Panc1 (cell line): ENCODE results near the gene SLC12A3. TPM values are rescaled to one million over a fixed set of nuclear protein-coding genes. Genes with fewer than 3 reads are reported as not detected.

Experiments
- ATAC-seq: fragments of 200-7000 bp; cut with Tn5 transposase; 2 replicates; pipeline ENCODE4 v1.9.1; 2020; ENCODE audit warnings: mild to moderate bottlenecking, moderate library complexity
- BruUV-seq: library from RNA; stranded (reverse); fragments of 400-500 nt; replicated peaks from 2 replicates; lab custom pipeline; 2021; lab: Mats Ljungman, UMichigan
- CTCF ChIA-PET: fragments of 300-600 bp; sonication (Branson Sonifier 250); formaldehyde crosslinking; loops from one replicate; lab custom pipeline; 2022; ENCODE audit warnings: antibody characterized with exemption; lab: Charles Lee
- POLR2A ChIA-PET: fragments of 300-600 bp; sonication (Branson Sonifier 250); formaldehyde crosslinking; loops from one replicate; lab custom pipeline; 2022; ENCODE audit warnings: antibody characterized with exemption; lab: Charles Lee
- DNase-seq: peaks from one replicate; pipeline ENCODE4 v3.0.0-alpha.2; 2010; ENCODE audit warnings: low read depth, low spot score
- H3K27ac ChIP-seq: 2 replicates; pipeline ENCODE4 v1.5.1; 2011; ENCODE audit warnings: mild to moderate bottlenecking, low read length, inconsistent platforms
- H3K27me3 ChIP-seq: fragments of 200-500 bp; sonication (Bioruptor generic); 2 replicates; pipeline ENCODE4 v1.6.0; 2014; ENCODE audit warnings: low read length, inconsistent platforms; ENCODE audit not compliant: control insufficient read depth, insufficient read depth
- H3K36me3 ChIP-seq: fragments of 200-500 bp; sonication (Bioruptor generic); 2 replicates; pipeline ENCODE4 v1.5.1; 2014; ENCODE audit warnings: inconsistent platforms, mild to moderate bottlenecking, low read length, moderate library complexity; ENCODE audit not compliant: control insufficient read depth, insufficient read depth
- H3K4me1 ChIP-seq: 2 replicates; pipeline ENCODE4 v1.5.1; 2011; ENCODE audit warnings: inconsistent platforms, mild to moderate bottlenecking, low read length, moderate library complexity; ENCODE audit not compliant: control insufficient read depth, insufficient read depth
- H3K4me3 ChIP-seq, 2 experiments: 2 replicates each; pipeline ENCODE4 v1.5.1; 2011 to 2012; ENCODE audit warnings: low read depth in 2 of 2, low read length in 2 of 2, mild to moderate bottlenecking in 2 of 2, inconsistent platforms in 1 of 2, moderate library complexity in 1 of 2
- H3K9me3 ChIP-seq: fragments of 200-500 bp; sonication (Bioruptor generic); 2 replicates; pipeline ENCODE4 v1.5.1; 2014; ENCODE audit warnings: low read depth, mild to moderate bottlenecking, inconsistent platforms, low read length, moderate library complexity; ENCODE audit not compliant: control insufficient read depth, insufficient read depth
- POLR2AphosphoS5 ChIP-seq: IDR thresholded peaks from 2 replicates; pipeline ENCODE4 v1.6.1; 2012; ENCODE audit warnings: mild to moderate bottlenecking, low read depth, low read length, moderate library complexity
- REST ChIP-seq, 2 experiments: IDR thresholded peaks; 2 replicates each; pipeline ENCODE4 v1.6.1; 2011 to 2012; ENCODE audit warnings: low read depth in 2 of 2, control low read depth in 1 of 2, low read length in 1 of 2, mild to moderate bottlenecking in 1 of 2, moderate library complexity in 1 of 2; ENCODE audit not compliant: insufficient read depth in 1 of 2
- SIN3A ChIP-seq: IDR thresholded peaks from 2 replicates; pipeline ENCODE4 v1.6.1; 2012; ENCODE audit warnings: low read depth, mild to moderate bottlenecking, low read length, moderate library complexity, borderline replicate concordance; ENCODE audit not compliant: insufficient read depth
- TCF7L2 ChIP-seq: IDR thresholded peaks from 2 replicates; pipeline ENCODE4 v1.6.1; 2011; ENCODE audit warnings: mild to moderate bottlenecking, low read depth, low read length, inconsistent platforms
- in situ Hi-C: cut with HindIII; loops from 2 replicates; pipeline ENCODE4 v1.10.0; 2016; ENCODE audit warnings: low sequenced_read_pairs, low pct_unique_long_range_greater_than_20kb
- intact Hi-C: fragments of 100-400 bp; cut with micrococcal nuclease; formaldehyde crosslinking; loops from one replicate; pipeline ENCODE4 v1.10.0; 2022; ENCODE audit not compliant: unreplicated experiment
- total RNA-seq: library from RNA; stranded (reverse); gene quantifications from one replicate; pipeline ENCODE4 v1.2.1, GENCODE V29; 2021; ENCODE audit not compliant: unreplicated experiment
- TF ChIP-seq, protein P1 (sequence below): fragments of 450-650 bp; IDR thresholded peaks from 2 replicates; pipeline ENCODE4 v1.5.1; 2017; ENCODE audit warnings: mild to moderate bottlenecking

Gene SLC12A3
- total RNA-seq, 1 experiment from 2014 or later, result 0.15 TPM

- Histone ChIP-seq H3K4me1 (no peaks in the 10 kb centered on the region; the same call in 1 of the 2 replicates), H3K36me3 (no peaks in the 10 kb centered on the region), H3K27me3 (no peaks in the 10 kb centered on the region), H3K9me3 (no peaks in the 10 kb centered on the region), H3K27ac (no peak overlapping the region), H3K4me3 (no peak overlapping the region)
- intact Hi-C loops, result no loop called here
- POLR2A ChIA-PET, result no interaction called here
- TF ChIP-seq TCF7L2 (no peak), REST (IDR thresholded peaks at IDR 0.05; ENCODE audit: insufficient read depth in 1 of 2, low read depth in 2 of 2, low read length in 1 of 2) (no peak), POLR2AphosphoS5 (no peak), SIN3A (no peak)
- TF ChIP-seq, protein P1, sequence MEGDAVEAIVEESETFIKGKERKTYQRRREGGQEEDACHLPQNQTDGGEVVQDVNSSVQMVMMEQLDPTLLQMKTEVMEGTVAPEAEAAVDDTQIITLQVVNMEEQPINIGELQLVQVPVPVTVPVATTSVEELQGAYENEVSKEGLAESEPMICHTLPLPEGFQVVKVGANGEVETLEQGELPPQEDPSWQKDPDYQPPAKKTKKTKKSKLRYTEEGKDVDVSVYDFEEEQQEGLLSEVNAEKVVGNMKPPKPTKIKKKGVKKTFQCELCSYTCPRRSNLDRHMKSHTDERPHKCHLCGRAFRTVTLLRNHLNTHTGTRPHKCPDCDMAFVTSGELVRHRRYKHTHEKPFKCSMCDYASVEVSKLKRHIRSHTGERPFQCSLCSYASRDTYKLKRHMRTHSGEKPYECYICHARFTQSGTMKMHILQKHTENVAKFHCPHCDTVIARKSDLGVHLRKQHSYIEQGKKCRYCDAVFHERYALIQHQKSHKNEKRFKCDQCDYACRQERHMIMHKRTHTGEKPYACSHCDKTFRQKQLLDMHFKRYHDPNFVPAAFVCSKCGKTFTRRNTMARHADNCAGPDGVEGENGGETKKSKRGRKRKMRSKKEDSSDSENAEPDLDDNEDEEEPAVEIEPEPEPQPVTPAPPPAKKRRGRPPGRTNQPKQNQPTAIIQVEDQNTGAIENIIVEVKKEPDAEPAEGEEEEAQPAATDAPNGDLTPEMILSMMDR, result no peak
- in situ Hi-C loops, result no loop called here
- ATAC-seq (no peak), DNase-seq (no peak)
- CTCF ChIA-PET, result interaction anchor here (0.7 kb wide), 1 partner anchor 109 kb away, joined by 8 read pairs; the partner anchor contains the start of gene CETP
- no TSS peak for BruUV-seq
Measured at GRCh38 chr16:56852968-56853367, 12.0 kb upstream of the SLC12A3 start.

DNA sequence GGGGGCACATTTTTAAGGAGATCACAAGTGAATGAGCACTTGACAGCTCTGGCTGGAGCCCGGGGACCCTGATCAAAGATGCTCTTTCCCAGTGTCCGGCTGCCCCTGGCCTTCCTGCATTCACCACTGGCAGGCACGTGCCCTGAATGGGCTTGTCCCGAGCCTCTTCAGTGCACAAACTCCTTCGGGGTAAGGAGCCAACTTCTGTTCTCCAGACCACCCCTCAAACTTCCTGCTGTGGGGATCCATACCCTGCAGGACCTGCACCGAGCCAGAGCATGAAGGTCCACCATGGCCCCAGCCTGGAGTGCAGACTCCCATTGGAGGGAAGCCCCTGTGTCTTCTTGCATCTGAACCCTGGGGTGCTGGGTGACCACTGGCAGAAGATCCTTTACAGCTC is 9.8 kb upstream of the SLC12A3 start:
- Histone ChIP-seq H3K4me1 (no peaks in the 10 kb centered on the region; the same call in 1 of the 2 replicates), H3K27ac (no peak overlapping the region), H3K27me3 (no peaks in the 10 kb centered on the region), H3K4me3 (no peak overlapping the region), H3K9me3 (no peaks in the 10 kb centered on the region), H3K36me3 (no peaks in the 10 kb centered on the region)
- TF ChIP-seq SIN3A, result no peak
- TF ChIP-seq TCF7L2, result no peak
- no peak for DNase-seq
- ATAC-seq, result no peak
- intact Hi-C loops (no loop called here), in situ Hi-C loops (no loop called here)
- BruUV-seq, result no TSS peak
- POLR2A ChIA-PET, result no interaction called here
- CTCF ChIA-PET, result no interaction called here

- Histone ChIP-seq H3K4me3 (no peak overlapping the region), H3K9me3 (no peaks in the 10 kb centered on the region), H3K27ac (no peak overlapping the region), H3K4me1 (peaks cover 4% of the 10 kb centered on the region; the same call in 1 of the 2 replicates), H3K27me3 (no peaks in the 10 kb centered on the region), H3K36me3 (no peaks in the 10 kb centered on the region)
- intact Hi-C loops, result no loop called here
- in situ Hi-C loops, result no loop called here
- no peak for TF ChIP-seq TCF7L2
- no peak for TF ChIP-seq POLR2AphosphoS5
- TF ChIP-seq REST (IDR thresholded peaks at IDR 0.05; ENCODE audit: insufficient read depth in 1 of 2, low read depth in 2 of 2, low read length in 1 of 2), result no peak
- TF ChIP-seq SIN3A, result no peak
- TF ChIP-seq, protein P1, result no peak
- ChIA-PET POLR2A (no interaction called here), CTCF (no interaction called here)
- BruUV-seq, result no TSS peak
- ATAC-seq (no peak), DNase-seq (no peak)
Measured at GRCh38 chr16:56855946-56856345, 9.1 kb upstream of the SLC12A3 start.
